DND-41 (cell line): ENCODE measurements around the gene HS3ST5.

Experiments
- CTCF ChIP-seq: IDR thresholded peaks from 2 replicates; pipeline ENCODE4 v1.5.1; 2012; ENCODE audit warnings: borderline replicate concordance, low read length, moderate library complexity, mild to moderate bottlenecking; ENCODE audit not compliant: poor library complexity, severe bottlenecking; ENCODE audit errors: extremely low read depth
- EZH2 ChIP-seq: IDR thresholded peaks from 3 replicates; pipeline ENCODE4 v1.6.1; 2012; ENCODE audit warnings: borderline replicate concordance, low read depth, mild to moderate bottlenecking, moderate library complexity, low read length, inconsistent platforms; ENCODE audit not compliant: severe bottlenecking

DNA sequence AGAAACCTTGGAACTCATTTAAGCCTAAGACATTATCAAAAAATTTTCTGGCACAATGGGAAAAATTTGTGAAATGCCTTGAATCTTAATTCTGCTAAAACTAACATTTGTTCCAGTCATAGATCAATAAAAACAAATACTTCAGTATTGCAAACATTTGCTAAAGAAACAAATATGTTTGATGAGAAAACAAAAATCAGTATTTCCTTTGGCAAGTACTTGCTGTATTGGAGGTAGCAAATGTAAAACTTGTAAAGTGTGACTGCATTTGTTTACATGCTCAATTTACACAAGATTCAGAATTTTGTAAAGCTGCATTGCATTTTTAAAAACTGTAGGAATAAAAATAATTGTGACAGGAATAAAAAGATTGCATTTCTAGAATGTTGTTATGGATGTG is 183.1 kb downstream of the HS3ST5 start:
- TF ChIP-seq CTCF (no peak), EZH2 (no peak)
